A204.1 (cell line): ENCODE measurements around the gene RPH3AL.
"Not testable (repeated sequence)": the region's sequence is repeated elsewhere in the genome, so short reads cannot be mapped to it uniquely, and the experiment has no call there.

Experiments
- FAIRE-seq: peaks from 2 replicates; lab custom pipeline; 2012; peaks lifted over from hg19 to GRCh38; lab: Jason Lieb, UNC

Gene RPH3AL

GRCh38 chr17:199806-200545, 152.6 kb downstream of the RPH3AL start:
- no peak for FAIRE-seq

- no peak for FAIRE-seq
Observed at GRCh38 chr17:199191-199604, 153.4 kb downstream of the RPH3AL start.

- FAIRE-seq: not testable (repeated sequence)
Observed at GRCh38 chr17:198225-198624, 154.4 kb downstream of the RPH3AL start.

GRCh38 chr17:197352-197751, 155.3 kb downstream of the RPH3AL start:
- FAIRE-seq: no peak

- FAIRE-seq: no peak
Observed at GRCh38 chr17:194828-195602, 157.6 kb downstream of the RPH3AL start.

- no peak for FAIRE-seq
Observed at GRCh38 chr17:193841-194806, 158.5 kb downstream of the RPH3AL start.

GRCh38 chr17:193426-193810, 159.2 kb downstream of the RPH3AL start:
- no peak for FAIRE-seq

- no peak for FAIRE-seq
Observed at GRCh38 chr17:192666-193425, 159.8 kb downstream of the RPH3AL start.

- FAIRE-seq: no peak
Observed at GRCh38 chr17:189444-189843, 163.2 kb downstream of the RPH3AL start.

- FAIRE-seq: no peak
Observed at GRCh38 chr17:187130-187529, 165.5 kb downstream of the RPH3AL start.

GRCh38 chr17:185445-186138, 167.0 kb downstream of the RPH3AL start:
- no peak for FAIRE-seq

- no peak for FAIRE-seq
Observed at GRCh38 chr17:183021-183420, 169.6 kb downstream of the RPH3AL start.

- no peak for FAIRE-seq
Observed at GRCh38 chr17:182050-182751, 170.4 kb downstream of the RPH3AL start.

GRCh38 chr17:181245-182049, 171.2 kb downstream of the RPH3AL start, which contains the start of gene DOC2B:
Gene DOC2B (minus strand): TSS chr17:181650. CDS start chr17:181479, 171 bp downstream.
- FAIRE-seq: no peak

GRCh38 chr17:180381-181244, 172.0 kb downstream of the RPH3AL start:
- FAIRE-seq: no peak

GRCh38 chr17:179781-180380, 172.7 kb downstream of the RPH3AL start:
- no peak for FAIRE-seq

GRCh38 chr17:179066-179432, 173.6 kb downstream of the RPH3AL start:
- FAIRE-seq: no peak
